Embryonic facial prominence (tissue), 1 donor: ENCODE data around the gene NCOA6.
"Not testable (repeated sequence)": the region's sequence is repeated elsewhere in the genome, so short reads cannot be mapped to it uniquely, and the experiment has no call there.

Experiments
- DNase-seq: peaks from one replicate; pipeline ENCODE4 v3.0.0-alpha.2; 2016; ENCODE audit errors: extremely low spot score

Gene NCOA6

DNA sequence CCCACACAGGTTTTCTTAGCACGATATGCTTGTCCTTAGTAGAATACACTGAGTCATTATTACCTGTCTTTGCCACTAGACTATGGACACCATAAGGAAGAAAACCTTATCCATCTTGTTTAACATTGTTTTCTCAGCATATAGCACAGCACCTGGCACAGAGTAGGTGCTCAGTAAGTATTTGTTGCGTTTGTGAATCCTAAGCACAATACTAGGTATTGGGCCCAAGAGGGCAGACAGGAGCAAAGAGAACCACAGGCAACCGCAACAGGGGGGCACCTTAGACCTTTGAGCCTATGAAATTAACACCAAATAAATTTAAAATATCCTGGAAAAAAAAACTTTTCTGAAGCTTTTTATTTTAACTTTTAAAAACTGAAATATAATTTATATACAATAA is 3.7 kb upstream of the NCOA6 start:
- no peak for DNase-seq

DNA sequence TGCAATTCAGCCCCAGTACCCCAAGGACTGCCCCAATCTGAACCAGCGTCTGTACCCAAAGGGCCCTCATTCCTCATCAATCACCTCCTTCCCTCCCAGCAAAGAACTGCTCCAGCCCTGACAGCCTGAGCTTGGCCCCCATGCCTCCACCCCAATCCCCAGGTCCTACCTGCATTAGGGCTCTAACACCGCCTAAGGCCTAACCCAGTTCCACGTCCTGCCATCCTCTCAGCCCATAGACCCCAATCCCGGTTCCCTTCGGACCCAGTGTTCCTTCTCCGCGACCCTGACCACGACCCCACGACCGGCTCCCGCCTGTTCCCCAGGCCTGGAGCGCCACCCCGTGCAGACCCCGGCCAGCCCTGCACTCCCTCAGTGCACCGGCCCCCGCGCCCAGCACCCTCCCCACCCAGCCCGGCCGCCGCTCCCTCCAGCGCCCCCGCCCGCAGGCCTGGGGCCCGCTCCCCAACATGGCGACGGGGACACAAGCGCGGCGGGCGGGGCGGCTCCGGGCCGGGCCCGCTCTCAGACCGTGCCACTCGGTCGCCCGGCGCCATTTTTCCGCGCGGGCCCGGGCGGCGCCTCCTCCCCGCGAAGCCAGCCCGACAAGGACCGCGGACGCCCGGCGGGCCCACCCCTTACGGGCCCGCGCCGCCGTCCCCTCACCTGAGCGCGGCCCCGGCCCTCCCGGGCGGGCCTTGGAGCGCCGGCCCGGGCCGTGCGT is 483 bp downstream of the NCOA6 start:
- peak; percentile 6 for DNase-seq

DNA sequence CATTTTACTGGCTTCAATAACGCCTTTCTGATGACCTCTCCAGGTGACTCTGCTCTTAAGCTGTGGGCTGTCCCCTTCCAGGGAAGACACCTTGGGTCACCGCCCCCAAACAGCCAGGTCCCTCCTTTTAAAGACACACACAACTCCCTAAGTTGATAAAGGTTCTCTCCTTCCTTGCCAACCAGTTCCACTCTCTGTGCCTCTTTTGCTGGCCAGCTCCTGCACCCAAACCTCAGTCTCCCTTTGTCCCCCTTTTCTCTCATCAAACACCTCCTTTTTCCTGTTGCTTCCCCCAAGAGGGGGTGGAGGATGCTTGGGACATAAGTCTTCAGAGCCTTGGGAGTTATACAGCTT is 1.0 kb downstream of the NCOA6 start:
- no peak for DNase-seq

DNA sequence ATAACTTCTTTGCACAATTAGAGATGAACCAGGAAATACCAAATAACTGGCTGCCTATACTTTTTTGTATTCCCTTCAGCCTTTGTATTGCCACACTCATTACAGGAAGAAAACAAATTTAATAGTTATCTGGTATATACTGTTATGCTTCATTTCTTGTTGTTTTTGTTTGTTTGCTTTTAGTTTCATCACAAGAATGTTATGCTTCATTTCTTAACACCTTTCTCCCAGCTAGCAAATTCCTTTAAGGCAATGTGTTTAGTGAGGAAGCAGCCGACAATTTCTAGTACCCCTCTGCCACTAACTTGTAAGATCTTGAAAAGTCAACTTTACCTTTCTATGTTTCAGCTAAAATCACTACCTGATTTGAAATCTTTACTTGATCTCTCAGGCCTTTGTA is 1.4 kb downstream of the NCOA6 start:
- no peak for DNase-seq

DNA sequence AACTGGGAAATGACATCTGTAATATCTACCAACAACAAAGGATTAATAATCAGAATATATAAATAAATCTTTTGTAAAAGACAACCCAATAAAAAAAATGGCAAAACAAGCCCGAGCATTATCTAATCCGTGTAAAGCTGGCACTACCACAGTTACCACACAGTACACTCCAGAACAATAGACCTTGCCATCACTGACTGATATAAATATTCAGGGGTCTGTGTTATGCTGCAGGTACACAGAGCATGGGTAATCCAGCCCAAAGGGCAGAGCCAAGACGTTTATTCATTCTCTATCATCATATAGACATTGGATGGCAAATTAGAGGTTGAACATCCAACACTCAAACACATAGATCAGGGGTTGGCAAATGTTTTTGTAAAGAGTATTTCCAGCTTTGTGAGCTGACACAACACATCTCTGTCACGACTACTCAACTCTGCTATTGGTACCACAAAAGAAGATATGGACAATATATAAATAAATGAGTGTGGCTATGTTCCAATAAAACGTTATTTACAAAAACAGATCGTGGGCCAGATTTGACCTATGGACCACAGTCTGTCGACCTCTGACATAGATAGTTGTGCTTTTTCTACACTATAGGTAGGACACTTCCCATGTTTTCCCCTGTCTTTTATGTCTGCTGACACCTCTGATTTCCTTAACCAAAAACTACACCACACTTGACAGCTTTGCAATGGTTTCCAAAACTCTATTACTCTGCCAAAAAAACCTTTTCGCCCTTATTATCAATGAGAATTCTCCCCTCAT is 4.5 kb downstream of the NCOA6 start:
- no peak for DNase-seq

DNA sequence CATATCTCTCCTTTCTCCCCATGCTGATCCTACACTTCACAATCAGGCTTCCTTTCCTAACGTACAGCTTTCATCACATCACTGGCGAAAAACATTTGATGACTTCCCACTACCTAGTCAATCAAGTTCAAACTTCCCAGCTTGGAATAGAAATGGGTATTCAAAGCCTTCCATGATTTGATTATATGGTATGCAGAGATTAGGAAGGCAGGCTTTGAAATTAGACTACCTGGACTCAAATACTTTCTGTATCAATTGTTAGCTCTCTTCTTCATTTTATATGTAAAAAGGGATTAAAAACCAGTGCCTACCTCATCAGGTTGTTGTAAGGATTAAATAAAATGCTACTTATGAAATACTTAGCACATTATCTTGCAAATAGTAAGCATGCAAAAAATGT is 7.7 kb downstream of the NCOA6 start:
- no peak for DNase-seq

DNA sequence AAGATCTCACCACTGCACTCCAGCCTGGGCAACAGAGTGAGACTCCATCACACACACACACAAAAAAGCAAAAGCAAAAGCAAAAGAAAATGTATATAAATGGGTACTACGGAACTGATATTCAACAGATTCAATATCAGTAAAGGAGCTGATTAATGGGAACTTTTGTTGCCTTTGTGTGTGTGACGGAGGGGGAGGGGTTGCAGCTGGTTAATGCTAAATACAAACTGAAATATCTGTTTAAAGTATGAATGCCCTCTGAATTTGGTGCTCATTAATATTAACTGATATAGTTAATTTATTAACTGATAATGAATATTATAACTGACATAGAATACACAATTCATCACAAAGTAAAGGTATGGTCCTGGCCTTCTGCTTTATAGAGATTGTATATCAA is 8.4 kb downstream of the NCOA6 start:
- DNase-seq = no peak

DNA sequence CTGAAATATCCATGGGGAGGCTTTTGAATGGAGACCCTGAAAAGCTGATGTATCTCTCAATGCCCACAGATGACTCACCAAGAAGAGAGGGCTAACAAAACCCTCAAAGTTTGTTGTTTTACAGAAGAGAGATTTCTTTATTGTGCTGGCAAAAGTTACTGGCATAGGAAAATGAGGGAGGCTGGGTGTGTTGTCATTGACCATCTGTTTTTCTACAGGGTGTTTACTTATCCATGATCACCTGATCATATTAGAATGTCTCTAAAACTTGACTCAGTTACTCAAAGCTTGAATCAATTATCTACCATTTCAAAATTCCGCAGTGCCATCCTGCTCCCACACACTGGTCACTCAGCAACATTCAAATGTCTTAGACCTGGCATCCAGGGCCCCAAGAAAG is 9.8 kb downstream of the NCOA6 start:
- no peak for DNase-seq

DNA sequence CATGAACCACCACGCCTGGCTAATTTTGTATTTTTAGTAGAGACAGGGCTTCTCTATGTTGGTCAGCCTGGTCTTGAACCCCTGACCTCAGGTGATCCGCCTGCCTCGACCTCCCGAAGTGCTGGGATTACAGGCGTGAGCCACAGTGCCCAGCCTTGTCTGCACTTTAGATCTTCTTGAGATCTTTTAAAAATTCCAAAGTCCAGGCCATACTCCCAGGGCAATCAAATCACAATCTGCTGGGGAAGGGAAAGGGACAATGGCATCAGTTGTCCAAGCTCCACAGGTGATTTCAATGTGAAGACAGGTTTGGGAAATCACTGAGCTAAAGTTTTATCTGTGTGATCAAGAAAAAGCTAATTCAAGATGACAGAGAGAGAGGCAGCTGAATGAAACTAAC is 16.9 kb downstream of the NCOA6 start:
- no peak for DNase-seq

DNA sequence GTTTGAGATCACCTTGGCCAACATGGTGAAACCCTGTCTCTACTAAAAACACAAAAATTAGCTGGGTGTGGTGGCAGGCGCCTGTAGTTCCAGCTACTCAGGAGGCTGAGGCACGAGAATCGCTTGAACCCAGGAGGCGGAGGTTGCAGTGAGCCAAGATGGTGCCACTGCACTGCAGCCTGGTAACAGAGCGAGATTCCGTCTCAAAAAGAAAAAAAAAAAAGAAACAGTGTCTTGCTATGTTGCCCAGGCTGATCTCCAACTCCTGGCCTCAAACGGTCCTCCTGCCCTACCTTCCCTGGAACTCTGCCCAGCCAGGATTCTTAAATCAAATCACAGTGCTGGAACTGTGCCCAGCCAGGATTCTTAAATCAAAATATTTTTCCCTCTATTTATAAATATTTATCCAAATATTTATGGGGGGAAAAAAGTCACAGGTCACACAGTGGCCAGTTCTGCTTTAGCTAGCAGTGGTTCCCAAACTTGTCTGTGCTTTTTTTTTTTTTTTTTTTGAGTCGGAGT is 17.4 kb downstream of the NCOA6 start:
- DNase-seq = not testable (repeated sequence)

DNA sequence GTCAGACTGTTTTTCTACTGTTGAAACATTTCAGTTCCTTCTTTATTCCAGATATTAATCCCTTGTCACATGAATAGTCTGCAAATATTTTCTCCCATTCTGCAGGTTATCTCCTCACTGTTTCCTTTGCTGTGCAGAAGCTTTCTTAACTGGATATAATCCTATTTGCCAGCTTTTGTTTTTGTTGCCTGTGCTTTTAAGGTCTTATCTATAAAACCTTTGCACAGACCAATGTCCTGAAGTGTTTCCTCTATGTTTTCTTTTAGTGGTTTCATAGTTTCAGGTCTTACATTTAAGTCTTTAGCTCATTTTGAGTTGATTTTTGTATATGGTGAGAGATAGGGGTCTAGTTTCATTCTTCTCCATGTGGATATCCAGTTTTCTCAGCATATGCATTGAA is 19.2 kb downstream of the NCOA6 start:
- DNase-seq = no peak

DNA sequence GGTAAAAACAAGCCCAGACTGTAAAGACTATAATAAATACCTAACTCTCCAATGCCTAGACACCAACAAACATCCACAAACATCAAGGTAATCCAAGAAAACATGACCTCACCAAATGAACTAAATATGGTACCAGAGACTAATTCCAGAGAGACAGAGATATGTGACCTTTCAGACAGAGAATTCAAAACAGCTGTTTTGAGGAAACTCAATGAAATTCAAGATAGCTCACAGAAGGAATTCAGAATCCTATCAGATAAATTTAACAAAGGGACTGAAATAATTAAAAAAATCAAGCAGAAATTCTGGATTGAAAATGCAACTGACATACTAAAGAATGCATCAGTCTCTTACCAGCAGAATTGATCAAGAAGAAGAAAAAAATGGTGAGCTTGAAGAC is 26.6 kb downstream of the NCOA6 start:
- no peak for DNase-seq

DNA sequence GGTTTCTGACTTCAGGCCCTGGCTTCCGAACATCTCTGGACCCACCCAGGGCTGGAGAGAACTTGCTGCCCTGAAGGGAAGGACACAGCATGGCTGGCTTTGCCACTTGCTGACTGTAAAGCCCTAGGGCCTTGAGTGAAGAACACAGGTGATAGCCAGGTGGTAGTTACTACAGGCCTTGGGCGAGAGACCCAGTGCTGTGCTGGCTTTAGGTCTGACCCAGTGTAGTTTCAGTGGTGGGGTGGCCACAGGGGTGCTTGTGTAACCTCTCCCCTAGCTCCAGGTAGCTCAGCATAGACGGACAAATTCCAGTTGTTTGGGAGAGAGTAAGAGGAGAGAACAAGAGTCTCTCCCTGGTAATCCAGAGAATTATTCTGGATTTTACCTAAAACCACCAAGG is 27.1 kb downstream of the NCOA6 start:
- no peak for DNase-seq

DNA sequence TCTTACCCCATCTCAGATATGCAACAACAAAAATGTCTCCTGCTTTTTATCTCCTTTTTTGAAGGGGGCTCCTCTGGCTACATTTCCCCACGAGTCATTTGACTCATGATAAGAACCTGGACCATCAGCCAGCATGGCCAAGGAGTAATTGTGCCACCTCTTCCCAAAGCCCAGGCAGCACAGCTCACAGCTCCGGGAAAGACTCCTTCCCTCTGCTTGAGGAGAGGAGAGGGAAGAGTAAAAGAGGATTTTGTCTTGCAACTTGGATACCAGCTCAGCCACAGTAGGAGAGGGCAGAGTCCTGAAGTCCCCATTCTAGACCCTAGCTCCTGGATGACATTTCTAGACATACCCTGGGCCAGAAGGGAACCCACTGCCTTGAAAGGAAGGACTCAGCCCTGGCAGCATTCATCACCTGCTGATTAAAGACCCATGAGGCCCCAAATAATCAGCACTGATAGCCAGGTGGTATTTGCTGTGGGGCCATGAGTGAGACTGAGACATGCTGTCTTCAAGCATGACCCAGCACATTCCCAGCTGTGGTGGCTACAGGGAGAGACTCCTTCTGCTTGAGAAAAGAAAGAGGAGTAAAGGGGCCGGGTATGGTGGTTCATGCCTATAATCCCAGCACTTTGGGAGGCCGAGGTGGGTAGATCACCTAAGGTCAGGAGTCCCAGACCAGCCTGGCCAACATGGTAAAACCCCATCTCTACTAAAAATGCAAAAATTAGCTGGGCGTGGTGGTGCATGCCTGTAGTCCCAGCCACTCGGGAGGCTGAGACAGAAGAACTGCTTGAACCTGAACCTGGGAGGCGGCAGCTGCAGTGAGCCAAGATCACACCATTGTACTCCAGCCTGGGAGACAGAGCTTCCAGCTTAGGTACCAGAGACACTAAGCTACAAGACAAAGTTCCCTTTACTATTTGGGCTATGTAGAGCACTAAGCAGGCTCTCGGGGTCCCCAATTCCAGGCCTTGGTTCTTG is 28.1 kb downstream of the NCOA6 start:
- no peak for DNase-seq

DNA sequence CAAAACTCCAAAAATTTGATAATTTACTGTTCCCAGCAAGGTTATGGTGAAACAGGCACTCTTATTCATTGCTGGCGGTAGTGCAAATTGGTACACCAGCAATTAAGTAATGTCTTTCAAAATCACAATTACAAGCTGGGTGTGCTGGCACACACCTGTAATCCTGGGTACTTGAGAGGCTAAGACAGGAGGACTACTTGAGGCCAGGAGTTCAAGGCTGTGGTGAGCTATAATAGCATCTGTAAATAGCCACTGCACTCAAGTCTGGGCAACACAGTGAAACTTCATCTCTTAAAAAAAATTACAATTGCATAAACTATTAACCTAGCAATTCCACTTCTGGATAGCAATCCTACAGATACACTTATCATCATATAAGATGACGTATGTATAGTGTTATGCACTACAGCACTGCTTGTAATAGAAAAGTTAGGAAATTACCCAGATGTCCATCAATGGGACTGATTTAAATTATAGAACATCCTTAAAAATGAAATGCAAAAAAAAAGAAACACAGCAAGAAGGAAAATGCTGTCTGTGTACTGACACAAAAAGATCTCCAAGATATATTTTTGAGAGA is 31.4 kb downstream of the NCOA6 start:
- DNase-seq = no peak

DNA sequence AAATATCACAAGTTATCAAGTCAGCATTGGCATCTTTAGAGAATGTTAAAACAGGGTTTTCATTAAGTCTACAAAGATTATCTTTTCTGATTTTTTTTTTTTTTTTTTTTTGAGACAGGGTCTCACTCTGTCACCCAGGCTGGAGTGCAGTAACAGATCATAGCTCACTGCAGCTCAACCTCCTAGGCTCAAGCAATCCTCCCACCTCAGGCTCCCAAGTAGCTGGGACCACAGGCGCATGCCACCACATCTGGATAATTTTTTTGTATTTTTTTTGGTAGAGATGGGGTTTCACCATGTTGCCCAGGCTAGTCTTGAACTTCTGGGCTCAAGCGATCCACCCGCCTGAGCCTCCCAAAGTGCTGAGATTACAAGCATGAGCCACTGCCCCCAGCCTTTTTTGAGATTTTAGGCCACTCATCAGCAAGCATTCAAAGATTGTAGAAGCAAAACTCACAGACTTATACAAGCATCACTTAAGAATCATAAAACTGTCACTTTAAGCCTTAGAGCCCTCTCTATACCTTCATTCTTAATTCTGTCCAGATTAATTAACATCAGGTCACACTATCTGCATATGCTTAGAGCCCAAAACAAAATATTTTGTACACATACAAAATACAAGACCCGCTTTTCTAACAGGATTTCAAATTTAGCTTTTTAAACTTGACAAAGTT is 32.6 kb downstream of the NCOA6 start:
- no peak for DNase-seq

DNA sequence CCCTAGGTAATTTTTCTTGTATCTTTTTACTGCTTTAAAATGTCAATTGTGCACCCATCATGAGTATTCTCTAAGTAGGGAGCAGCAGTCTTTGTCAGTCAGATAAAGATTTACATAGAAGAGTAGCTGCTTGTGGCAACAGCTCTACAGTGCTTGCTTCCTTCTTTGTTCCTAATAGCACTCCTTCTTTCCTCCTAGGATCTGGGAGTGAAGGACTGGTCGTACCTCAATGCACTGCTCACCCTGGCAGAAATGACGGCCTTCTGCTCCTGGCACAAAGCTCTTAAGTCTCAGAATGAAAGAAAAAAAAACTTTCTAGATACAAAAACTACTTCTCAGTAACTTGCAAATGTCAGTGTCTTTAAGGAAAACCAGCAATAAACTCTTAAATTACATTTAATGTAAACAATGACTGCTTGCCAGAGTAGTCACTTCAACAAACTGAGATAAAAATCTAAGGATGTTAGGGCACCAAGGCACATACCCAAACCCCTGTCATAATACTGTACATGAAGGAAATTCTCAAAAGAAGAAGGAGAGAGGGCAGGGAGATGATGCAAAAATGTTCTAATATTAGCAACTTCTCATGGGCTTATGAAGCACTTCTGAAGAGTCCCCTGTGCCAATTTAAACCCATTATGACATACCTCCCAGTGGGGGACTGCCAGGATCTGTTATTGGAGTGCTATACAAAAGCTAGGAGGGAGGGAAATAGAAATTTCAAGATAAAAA is 34.0 kb downstream of the NCOA6 start:
- DNase-seq = no peak

DNA sequence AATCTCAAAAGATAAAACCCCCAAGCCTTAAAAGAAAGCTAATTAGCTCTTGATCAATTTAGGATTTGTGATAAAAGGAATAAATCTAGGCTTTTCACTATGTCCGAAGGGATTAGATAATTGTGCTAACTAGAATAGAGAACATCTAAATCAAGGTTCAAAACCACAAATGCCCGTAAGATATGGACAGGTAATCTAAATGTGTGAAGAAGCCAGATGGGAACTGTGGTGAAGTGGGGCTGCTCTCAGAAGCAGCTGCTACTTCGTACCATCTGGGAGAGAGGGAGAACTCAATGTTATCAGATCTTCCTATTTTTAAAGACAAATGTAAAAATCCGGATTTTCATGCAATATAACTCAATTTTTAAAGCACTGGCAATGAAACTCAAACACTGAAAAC is 44.2 kb downstream of the NCOA6 start:
- no peak for DNase-seq

DNA sequence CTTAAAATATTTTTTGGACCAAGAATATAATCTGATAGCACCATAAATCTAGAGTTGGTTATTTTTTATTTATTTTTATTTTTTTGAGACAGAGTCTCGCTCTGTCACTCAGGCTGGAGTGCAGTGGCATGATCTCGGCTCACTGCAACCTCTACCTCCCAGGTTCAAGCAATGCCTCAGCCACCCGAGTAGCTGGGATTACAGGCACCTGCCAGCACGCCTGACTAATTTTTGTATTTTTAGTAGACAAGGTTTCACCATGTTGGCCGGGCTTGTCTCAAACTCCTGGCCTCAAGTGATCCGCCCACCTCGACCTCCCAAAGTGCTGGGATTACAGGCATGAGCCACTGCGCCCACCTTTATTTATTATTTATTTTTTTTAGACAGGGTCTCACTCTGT is 45.2 kb downstream of the NCOA6 start:
- not testable (repeated sequence) for DNase-seq

DNA sequence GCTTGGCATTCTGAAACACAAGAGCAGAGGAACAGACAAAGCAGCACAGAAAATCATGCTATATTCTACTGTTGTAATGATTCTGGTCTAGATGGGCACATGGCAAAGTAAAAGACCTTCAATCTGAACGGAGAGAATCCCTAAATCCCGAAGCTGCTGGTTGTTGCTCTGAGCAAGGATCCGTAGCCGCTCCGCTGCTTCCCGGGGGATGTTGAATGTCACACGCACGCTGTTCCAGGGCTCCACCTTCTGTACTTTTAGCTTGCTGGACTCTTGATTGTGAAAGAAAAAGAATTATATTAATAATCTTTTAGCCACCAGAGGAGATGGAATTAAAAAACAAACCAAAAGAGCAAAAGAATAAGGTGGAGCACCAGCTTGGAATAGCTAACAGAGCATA is 49.3 kb downstream of the NCOA6 start:
- DNase-seq = no peak

DNA sequence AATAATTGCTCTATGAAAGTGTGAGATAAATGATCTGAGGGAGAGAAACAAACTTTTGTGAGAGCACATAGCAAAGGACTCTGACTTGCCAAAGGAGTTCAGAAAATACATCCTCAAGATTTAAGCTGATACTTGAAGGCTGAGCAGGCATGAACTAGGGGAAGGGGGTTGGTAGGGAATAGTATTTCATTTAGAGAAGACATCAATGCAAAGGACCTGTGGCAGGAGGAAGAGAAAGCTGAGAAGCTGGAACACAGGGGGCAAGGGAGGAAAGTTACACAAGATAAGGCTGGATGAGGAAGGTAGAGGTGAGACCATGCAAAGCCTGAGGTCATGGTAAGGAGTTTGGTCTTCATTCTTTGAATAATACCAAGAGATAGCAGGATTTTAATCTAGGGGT is 50.6 kb downstream of the NCOA6 start:
- DNase-seq = no peak
